Thyroid gland (tissue), 4 donors: ENCODE results near the gene RRAD. TPM values are rescaled to one million over a fixed set of nuclear protein-coding genes. Genes with fewer than 3 reads are reported as not detected.
"Not testable (repeated sequence)": the region's sequence is repeated elsewhere in the genome, so short reads cannot be mapped to it uniquely, and the experiment has no call there.

Source experiments
- DNase-seq, 2 donors: peaks; one replicate each; pipeline ENCODE4 v3.0.0-alpha.2; 2019
- H3K27ac ChIP-seq, 3 donors: fragments of 200-600 bp; sonication (generic); 1 replicate in 2 of 3; 2 replicates in 1 of 3; pipeline ENCODE4 v1.5.1; 2016 to 2019; ENCODE audit warnings: mild to moderate bottlenecking in 1 of 3, moderate library complexity in 1 of 3
- H3K27me3 ChIP-seq: fragments of 200-600 bp; sonication (generic); one replicate; pipeline ENCODE4 v1.5.1; 2019
- H3K36me3 ChIP-seq, 2 donors: fragments of 200-600 bp; sonication (generic); one replicate each; pipeline ENCODE4 v1.5.1; 2016 to 2019
- H3K4me1 ChIP-seq, 2 donors: fragments of 200-600 bp; sonication (generic); one replicate each; pipeline ENCODE4 v1.5.1; 2017 to 2019
- H3K4me3 ChIP-seq, 3 donors: fragments of 200-600 bp; sonication (generic); replicated peaks in 1 of 3; 1 replicate in 2 of 3; 2 replicates in 1 of 3; pipeline ENCODE4 v1.5.1; 2016; ENCODE audit warnings: mild to moderate bottlenecking in 1 of 3
- H3K9me3 ChIP-seq: fragments of 200-600 bp; sonication (generic); one replicate; pipeline ENCODE4 v1.5.1; 2017
- POLR2A ChIP-seq, 2 donors: fragments of 450-650 bp; IDR thresholded peaks; one replicate each; pipeline ENCODE4 v1.6.1; 2017; ENCODE audit warnings: antibody characterized with exemption in 2 of 2, mild to moderate bottlenecking in 2 of 2, moderate library complexity in 1 of 2
- WGBS, 2 donors: methylation state at CpG; one replicate each; pipeline ENCODE4 v1.1.5; 2017; 5-methylcytosine and 5-hydroxymethylcytosine counted together
- intact Hi-C: fragments of 100-400 bp; cut with DNase I; formaldehyde crosslinking; loops from one replicate; pipeline ENCODE4 v1.15.1; 2023
- total RNA-seq, 4 donors: library from RNA; depleted of rRNA; stranded (reverse); fragments of >200 nt; gene quantifications; one replicate each; pipeline ENCODE4 v1.2.3, GENCODE V29; 2016
- TF ChIP-seq, protein P1 (sequence below), 6 experiments: fragments of 200-600 bp in 3 of 6; fragments of 450-650 bp in 3 of 6; sonication (generic) in 3 of 6; IDR thresholded peaks; one replicate each; pipeline ENCODE4 v1.5.1; 2016 to 2019; ENCODE audit warnings: antibody characterized with exemption in 6 of 6, mild to moderate bottlenecking in 2 of 6, inconsistent platforms in 1 of 6, moderate library complexity in 1 of 6

Gene RRAD
- total RNA-seq, 4 donors from 2014 or later: 6.1 to 15.6 (median 10.9) TPM

- intact Hi-C loops: no loop called here
- H3K4me3 ChIP-seq: no peak within 1 kb of the TSS
- H3K4me1 ChIP-seq: no peaks in the 10 kb centered on the region
- TF ChIP-seq, protein P1, sequence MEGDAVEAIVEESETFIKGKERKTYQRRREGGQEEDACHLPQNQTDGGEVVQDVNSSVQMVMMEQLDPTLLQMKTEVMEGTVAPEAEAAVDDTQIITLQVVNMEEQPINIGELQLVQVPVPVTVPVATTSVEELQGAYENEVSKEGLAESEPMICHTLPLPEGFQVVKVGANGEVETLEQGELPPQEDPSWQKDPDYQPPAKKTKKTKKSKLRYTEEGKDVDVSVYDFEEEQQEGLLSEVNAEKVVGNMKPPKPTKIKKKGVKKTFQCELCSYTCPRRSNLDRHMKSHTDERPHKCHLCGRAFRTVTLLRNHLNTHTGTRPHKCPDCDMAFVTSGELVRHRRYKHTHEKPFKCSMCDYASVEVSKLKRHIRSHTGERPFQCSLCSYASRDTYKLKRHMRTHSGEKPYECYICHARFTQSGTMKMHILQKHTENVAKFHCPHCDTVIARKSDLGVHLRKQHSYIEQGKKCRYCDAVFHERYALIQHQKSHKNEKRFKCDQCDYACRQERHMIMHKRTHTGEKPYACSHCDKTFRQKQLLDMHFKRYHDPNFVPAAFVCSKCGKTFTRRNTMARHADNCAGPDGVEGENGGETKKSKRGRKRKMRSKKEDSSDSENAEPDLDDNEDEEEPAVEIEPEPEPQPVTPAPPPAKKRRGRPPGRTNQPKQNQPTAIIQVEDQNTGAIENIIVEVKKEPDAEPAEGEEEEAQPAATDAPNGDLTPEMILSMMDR (IDR thresholded peaks at IDR 0.05): peak; percentile 33 to 83 (median 66)
- TF ChIP-seq POLR2A (IDR thresholded peaks at IDR 0.05): no peak
- H3K9me3 ChIP-seq: no peaks in the 10 kb centered on the region
- 62% methylated on average over 16 of the region's 16 CpGs for WGBS, 2 donors
- H3K27ac ChIP-seq: no peak within 1 kb of the TSS
- H3K27me3 ChIP-seq: no peaks in the 10 kb centered on the region
- peak; percentile 76 to 78 for DNase-seq
- H3K36me3 ChIP-seq: no peaks in the 10 kb centered on the region
Observed at GRCh38 chr16:66961065-66961744, 35.9 kb upstream of the RRAD start, which contains the start of gene CES3. CES3 (plus strand) TSS chr16:66961266; CDS start chr16:66961308, 42 bp downstream.

DNA sequence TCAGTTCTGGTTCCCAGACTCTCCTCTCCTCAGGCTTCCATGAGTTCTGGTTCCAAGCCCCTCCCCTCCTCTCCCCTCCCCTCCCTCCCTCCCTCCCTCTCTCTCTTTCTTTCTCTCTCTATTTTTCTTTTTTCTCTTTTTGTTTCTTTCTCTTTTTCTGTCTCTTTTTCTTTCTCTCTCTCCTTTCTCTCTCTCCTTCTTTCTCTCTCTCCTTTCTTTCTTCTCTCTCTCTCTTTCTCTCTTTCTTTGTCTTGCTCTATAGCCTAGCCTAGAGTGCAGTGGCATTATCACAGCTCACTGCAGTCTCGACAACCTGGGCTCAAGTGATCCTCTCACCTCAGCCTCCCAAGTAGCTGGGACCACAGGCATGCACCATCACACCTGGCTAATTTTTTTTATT, 34.9 kb upstream of the RRAD start:
- no peak overlapping the region for H3K4me3 ChIP-seq
- H3K27me3 ChIP-seq: no peaks in the 10 kb centered on the region
- intact Hi-C loops: no loop called here
- H3K36me3 ChIP-seq: no peaks in the 10 kb centered on the region
- no peaks in the 10 kb centered on the region for H3K4me1 ChIP-seq
- no peaks in the 10 kb centered on the region for H3K9me3 ChIP-seq
- no peak for DNase-seq
- H3K27ac ChIP-seq: no peak overlapping the region
- TF ChIP-seq, protein P1 (IDR thresholded peaks at IDR 0.05): no peak
- TF ChIP-seq POLR2A (IDR thresholded peaks at IDR 0.05): no peak
- 90% methylated on average over 1 of the region's 1 CpG for WGBS, 2 donors

GRCh38 chr16:66959704-66960161, 34.4 kb upstream of the RRAD start:
- H3K4me3 ChIP-seq: no peak overlapping the region
- H3K27ac ChIP-seq: no peak overlapping the region
- intact Hi-C loops: no loop called here
- H3K4me1 ChIP-seq: no peaks in the 10 kb centered on the region
- WGBS, 2 donors: 71 to 74% methylated on average over 5 of the region's 5 CpGs
- DNase-seq: no peak
- H3K27me3 ChIP-seq: no peaks in the 10 kb centered on the region
- no peak for TF ChIP-seq POLR2A (IDR thresholded peaks at IDR 0.05)
- TF ChIP-seq, protein P1 (IDR thresholded peaks at IDR 0.05): no peak
- no peaks in the 10 kb centered on the region for H3K9me3 ChIP-seq
- H3K36me3 ChIP-seq: no peaks in the 10 kb centered on the region

GRCh38 chr16:66958857-66959703, 33.7 kb upstream of the RRAD start:
- WGBS, 2 donors: 75 to 80% methylated on average over 7 of the region's 7 CpGs
- no peaks in the 10 kb centered on the region for H3K27me3 ChIP-seq
- intact Hi-C loops: no loop called here
- H3K27ac ChIP-seq: no peak overlapping the region
- no peaks in the 10 kb centered on the region for H3K9me3 ChIP-seq
- DNase-seq: no peak
- no peaks in the 10 kb centered on the region for H3K36me3 ChIP-seq
- H3K4me3 ChIP-seq: no peak overlapping the region
- no peak for TF ChIP-seq POLR2A (IDR thresholded peaks at IDR 0.05)
- TF ChIP-seq, protein P1 (IDR thresholded peaks at IDR 0.05): no peak
- no peaks in the 10 kb centered on the region for H3K4me1 ChIP-seq

GRCh38 chr16:66956154-66956457, 30.8 kb upstream of the RRAD start:
- DNase-seq, H3K27me3 ChIP-seq, H3K9me3 ChIP-seq, H3K27ac ChIP-seq, H3K4me3 ChIP-seq, H3K36me3 ChIP-seq, intact Hi-C loops, H3K4me1 ChIP-seq: not testable (repeated sequence)
- 85 to 100% methylated on average over 1 of the region's 1 CpG for WGBS, 2 donors

DNA sequence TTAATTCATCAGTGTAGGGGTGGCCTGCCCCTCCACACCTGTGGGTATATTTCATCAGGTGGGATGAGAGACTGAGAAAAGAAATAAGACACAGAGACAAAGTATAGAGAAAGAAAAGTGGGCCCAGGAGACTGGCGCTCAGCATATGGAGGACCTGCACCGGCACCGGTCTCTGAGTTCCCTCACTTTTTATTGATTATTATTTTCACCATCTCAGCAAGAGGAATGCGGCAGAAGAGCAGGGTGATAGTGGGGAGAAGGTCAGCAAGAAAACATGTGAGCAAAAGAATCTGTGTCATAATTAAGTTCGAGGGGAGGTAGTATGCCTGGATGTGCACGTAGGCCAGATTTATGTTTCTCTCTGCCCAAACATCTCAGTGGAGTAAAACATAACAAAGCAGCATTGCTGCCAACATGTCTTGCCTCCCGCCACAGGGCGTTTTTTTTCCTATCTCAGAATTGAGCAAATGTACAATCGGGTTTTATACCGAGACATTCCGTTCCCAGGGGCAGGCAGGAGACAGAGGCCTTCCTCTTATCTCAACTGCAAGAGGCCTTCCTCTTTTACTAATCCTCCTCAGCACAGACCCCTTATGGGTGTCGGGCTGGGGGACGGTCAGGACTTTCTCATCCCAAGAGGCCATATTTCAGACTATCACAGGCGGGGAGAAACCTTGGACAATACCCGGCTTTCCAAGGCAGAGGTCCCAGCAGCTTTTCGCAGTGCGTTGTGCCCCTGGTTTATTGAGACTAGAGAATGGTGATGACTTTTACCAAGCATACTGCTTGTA, 30.2 kb upstream of the RRAD start:
- H3K4me1 ChIP-seq, intact Hi-C loops, H3K36me3 ChIP-seq, H3K9me3 ChIP-seq, H3K4me3 ChIP-seq, H3K27me3 ChIP-seq, DNase-seq, H3K27ac ChIP-seq: not testable (repeated sequence)
- 83 to 84% methylated on average over 17 of the region's 17 CpGs for WGBS, 2 donors
